ENCODE measurements around the gene AGRN. TPM values are rescaled to one million over a fixed set of nuclear protein-coding genes. Genes with fewer than 3 reads are reported as not detected.
"Not testable (repeated sequence)": the region's sequence is repeated elsewhere in the genome, so short reads cannot be mapped to it uniquely, and the experiment has no call there.

AGRN gene
- total RNA-seq, 1 donor from 2014 or later, result 227 TPM

DNA sequence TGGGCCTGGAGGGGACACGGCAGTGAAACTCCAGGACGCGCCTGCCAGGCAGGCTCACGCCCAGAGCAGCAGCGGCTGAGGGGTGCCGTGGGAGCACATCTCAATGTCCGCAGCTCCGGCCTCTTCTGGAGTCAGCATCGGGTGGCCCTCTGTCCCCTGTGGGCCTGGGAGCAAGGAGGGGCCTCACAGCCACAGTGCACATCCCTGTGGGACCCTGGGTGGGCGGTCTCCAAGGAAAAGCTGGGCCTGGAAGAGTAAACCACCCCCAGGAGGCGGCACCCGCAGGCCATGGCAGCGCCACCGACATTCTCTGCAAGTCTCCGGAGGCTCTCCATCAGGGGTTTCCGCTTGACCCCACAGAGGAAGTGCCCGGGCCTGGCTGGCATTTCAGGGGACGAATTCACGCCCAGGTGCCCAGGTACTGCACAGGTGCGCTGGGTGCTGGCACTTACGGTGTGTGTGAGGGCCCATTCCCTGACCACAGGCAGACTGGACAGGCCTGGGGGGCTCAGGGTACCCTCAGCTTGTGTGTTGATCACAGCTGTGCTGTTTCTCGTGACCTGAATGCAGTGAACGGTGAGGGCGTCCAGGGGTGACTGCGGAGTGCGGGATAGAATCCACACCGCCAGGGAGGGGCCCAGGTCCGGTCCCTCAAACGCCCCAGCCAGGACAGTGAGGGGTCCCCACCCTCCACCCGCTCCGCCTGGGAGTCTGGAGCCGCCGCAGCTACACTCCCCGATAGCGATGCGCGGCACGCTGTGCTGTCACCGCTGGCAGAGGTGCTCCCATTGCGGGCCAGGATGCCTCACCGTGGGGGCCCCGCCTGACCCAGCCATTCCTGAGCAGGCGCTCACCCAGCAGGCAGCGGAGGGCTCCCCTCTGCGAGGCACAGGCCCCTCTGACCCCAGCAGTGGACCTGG is 70.8 kb downstream of the AGRN start:
- no peak for DNase-seq (ENCODE audit: low spot score)

DNA sequence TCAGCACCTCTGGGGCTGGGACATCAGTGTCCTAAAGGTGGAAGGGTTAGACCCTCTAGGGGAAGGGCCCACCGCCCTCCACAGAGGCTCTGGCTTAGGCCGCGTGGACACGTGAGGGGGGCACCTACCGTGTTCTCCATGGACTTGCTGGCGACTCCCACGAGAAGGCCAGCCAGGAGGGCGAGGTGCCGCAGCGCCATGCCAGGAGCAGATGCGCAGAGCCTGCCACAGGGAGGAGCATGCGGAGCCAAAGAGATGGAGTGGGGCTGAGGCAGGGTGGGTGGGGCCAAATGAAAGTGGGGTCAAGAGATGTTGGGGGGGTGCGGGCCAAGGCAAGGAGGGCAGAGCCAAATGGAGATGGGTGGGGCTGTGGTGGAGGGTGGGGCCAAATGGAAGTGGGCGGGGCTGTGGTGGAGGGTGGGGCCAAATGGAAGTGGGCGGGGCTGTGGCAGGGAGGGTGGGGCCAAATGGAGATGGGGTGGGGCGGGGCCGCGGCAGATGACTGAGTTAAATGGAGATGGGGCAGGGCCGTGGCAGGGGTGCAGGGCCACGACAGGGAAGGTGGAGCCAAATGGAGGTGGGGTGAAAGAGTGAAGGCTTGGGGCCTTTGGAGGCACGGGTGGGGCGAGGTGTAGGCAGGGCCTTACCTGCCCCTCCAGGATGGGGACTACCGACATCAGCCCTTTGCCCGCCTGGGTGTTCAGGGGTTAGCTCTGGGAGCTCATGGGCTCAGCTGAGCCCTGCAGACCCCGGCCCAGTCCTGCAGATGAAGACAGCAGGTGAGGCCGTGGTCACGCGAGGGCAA is 71.6 kb downstream of the AGRN start:
- DNase-seq (ENCODE audit: low spot score), result no peak

DNA sequence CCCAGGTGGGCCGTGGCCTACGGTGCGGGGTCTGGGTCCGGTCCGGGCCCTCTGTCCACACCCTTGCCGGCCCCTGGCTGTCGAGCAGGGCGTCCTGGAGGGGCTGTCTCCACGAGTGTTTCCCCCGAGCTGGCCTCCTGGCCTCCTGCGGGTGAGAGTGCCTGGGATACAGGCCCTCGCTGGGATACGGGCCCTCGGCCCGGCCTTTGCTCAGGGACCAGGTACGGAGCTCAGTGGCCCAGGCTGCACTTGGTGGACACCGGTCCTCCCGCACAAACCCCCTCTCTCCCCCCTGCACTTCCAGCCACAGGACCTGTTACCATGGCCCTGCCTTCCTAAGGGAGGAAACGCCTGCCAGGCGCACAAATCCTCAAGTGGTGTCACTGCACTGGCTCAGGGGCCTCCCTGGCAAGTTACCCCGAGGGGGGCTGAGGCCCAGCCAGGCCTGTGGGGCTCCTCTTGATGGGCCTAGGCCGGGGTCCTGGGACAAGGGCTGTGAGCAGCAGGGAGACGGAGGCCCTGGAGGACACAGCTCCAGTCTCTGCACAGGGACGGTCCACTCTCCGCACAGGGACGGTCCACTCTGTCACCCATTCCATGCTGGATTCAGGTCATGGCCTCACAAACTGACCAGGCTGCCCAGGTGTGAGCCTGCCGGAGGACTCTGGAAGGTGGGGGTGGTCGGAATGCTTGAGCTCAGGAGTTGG is 72.4 kb downstream of the AGRN start:
- DNase-seq (ENCODE audit: low spot score), result no peak

DNA sequence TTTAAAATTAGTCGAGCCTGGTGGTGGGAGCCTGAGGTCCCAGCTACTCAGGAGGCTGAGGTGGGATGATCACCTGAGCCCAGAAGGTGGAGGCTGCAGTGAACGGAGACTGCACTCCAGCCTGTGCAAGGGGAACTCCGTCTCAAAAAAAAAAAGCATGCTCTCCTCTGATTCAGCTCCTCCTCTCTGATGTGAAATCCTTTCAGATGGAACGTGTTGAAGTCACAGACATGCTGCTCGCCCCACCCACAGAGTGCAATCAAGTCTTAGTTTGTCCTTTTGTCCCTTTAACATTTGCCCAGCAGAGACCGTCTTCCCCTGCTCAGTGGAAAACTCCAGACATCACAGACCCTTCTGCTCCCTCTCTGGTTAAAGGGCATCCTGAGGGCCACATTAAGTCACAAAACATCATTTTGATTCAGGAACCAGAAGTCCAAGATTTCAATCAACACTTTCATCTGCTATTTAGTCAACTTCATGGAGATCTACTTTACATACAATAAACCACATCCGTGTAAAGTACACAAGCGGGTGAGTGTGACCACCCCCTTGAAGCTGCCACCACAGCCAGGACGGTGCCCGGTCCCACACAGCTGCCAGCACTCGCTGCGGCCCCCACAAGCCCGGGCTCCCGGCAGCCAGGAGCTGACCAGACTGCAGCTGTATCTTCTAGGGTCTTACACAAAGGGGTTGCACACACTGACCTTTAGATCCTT is 73.1 kb downstream of the AGRN start:
- no peak for DNase-seq (ENCODE audit: low spot score)

DNA sequence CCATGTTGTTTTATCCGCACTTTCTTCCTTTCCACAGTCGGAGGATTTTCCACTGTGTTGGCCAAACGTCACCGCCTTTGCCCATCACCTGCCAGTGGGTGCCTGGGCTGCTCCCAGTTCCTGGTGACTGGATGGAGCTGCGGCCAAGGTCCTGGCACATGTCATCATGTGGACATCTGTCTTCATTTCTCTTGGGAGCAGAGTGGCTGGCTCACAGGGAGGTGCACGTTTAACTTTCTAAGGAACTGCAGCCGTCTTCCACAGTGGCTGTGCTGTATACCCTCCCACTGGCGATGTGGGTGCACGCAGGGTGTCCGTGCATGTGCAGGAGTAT is 73.7 kb downstream of the AGRN start:
- no peak for DNase-seq (ENCODE audit: low spot score)

DNA sequence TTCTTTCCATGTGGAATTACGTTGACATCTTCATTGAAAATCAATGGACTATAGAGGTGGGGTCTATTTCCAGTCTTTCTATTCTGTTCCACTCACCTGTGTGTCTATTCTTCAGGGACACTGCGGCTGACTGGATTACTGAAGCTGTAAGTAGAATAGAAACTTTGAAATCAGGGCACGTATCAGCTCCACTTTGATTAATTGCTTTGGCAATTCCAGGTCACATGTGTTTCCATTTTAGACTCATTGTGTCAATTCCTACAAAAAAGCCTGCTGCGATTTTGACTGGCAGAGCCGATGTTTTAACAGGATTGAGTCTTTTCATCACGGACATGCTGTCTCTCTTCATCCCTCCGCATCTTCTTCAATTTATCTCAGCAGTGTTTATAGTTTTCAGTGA is 75.1 kb downstream of the AGRN start:
- DNase-seq (ENCODE audit: low spot score), result no peak

DNA sequence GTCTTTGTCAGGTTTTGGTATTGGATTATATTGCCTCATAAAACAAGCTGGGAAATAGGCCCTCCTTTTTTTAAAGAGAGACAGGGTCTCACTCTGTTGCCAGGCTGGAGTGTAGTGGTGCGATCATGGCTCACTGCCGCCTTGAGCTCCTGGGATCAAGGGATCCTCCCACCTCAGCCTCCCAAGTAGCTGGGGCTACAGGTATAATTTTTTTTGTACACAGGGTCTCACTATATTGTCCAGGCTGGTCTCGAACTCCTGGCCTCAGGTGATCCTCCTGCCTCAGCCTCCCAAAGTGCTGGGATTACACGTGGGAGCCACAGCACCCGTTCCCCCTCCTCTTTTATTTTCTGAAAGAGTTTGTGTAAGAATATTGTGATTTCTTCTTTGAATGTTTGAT is 76.2 kb downstream of the AGRN start:
- DNase-seq (ENCODE audit: low spot score), result not testable (repeated sequence)

DNA sequence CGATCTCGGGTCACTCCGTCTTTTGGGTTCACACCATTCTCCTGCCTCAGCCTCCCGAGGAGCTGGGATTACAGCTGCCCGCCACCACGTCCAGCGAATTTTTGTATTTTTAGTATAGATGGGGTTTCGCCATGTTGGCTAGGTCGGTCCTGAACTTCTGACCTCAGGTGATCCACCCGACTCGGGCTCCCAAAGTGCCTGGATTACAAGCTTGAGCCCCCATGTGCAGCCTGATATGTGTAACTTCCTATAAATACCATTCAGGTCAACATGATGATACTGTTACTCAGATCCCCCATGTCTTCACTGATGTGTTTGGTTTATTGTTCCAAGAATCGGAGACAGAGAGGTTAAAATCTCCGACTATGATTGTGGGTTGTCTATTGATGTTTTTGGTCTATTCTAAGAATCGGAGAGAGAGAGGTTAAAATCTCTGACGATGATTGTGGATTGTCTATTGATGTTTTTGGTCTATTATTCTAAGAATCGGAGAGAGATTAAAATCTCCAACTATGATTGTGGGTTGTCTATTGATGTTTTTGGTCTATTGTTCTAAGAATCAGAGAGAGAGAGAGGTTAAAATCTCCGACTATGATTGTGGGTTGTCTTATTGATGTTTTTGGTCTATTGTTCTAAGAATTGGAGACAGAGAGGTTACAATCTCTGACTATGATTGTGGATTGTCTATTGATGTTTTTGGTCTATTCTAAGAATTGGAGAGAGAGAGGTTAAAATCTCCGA is 78.9 kb downstream of the AGRN start:
- no peak for DNase-seq (ENCODE audit: low spot score)

DNA sequence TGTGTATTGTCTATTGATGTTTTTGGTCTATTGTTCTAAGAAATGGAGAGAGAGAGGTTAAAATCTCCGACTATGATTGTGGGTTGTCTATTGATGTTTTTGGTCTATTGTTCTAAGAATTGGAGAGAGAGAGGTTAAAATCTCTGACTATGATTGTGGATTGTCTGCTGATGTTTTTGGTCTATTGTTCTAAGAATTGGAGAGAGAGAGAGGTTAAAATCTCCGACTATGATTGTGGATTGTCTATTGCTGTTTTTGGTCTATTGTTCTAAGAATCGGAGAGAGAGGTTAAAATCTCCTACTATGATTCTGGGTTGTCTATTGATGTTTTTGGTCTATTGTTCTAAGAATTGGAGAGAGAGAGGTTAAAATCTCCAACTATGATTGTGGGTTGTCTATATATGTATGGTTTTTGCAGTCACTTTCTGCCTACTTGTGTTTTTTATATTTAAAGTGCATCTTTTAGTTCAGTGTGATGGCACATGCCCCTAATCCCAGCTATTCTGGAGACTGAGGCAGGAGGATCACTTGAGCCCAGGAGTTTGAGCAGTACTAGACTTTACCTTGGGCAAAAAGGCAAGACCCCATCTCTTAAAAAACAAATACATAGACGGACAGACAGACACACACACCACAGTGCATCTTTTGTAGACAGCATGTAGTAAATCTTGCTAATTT is 79.7 kb downstream of the AGRN start:
- no peak for DNase-seq (ENCODE audit: low spot score)

DNA sequence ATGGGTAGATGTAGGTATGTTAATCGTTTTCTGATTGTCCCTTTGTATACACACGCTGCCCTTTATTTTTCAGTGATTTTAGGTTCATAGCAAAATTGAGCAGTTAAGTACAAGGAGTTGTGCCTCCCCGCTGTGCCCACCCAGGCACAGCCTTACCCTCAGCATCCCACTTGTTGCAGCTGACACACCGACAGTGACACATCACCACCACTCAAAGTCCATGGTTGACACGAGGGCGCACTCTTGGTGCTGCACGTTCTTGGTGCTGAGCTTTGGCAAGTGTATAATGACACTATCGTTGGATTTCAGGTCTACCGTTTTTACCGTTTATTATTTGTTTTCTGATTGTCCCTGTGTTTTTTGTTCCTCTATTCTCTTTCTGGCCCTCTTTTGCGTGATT is 80.4 kb downstream of the AGRN start:
- no peak for DNase-seq (ENCODE audit: low spot score)

DNA sequence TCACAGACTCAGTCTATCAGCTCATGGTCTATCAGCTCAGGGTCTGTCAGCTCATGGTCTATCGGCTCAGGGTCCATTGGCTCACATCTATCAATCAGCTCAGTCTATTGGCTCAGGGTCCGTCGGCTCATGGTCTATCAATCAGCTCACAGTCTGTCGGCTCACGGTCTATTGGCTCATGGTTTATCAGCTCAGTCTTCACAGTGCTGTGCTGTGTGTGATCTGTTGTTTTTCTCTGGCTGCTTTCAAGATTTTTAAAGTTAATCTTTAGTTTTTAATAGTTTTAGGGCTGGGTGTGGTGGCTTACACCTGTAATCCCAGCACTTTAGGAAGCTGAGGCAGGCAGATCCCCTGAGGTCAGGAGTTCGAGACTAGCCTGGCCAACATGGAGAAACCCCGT is 81.6 kb downstream of the AGRN start:
- no peak for DNase-seq (ENCODE audit: low spot score)

DNA sequence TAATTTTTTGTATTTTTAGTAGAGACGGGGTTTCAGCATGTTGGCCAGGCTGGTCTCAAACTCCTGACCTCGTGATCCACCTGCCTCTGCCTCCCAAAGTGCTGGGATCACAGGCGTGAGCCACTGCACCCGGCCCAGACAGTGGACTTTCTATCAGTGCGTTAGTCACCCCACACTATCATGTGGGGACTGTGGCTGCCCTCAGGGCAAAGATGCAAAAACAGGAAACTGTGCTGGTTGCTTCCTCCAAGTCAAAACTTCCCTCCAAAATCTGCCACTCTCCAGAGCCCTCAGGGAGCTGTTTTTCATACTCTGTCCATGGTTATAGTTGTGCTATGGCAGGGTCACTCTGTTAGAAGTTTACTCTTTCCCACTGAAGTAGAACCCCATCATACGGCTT is 84.2 kb downstream of the AGRN start:
- not testable (repeated sequence) for DNase-seq (ENCODE audit: low spot score)

Other genes starting within 250 kb of the AGRN start
- gene SAMD11, start 96.2 kb upstream of the AGRN start, total RNA-seq, result 13.9 TPM
- gene NOC2L, start 60.9 kb upstream of the AGRN start, total RNA-seq, result 71.9 TPM
- 8.6 TPM for gene KLHL17, start 59.5 kb upstream of the AGRN start, total RNA-seq
- 28.5 TPM for gene PLEKHN1, start 53.6 kb upstream of the AGRN start, total RNA-seq
- 0.10 TPM for gene PERM1, start 38.0 kb upstream of the AGRN start, total RNA-seq
- 63.6 TPM for gene HES4, start 20.0 kb upstream of the AGRN start, total RNA-seq
- 14.9 TPM for gene ISG15, start 6.6 kb upstream of the AGRN start, total RNA-seq
- 6.3 TPM for gene RNF223, start 54.2 kb downstream of the AGRN start, total RNA-seq
- 29.8 TPM for gene C1orf159, start 96.0 kb downstream of the AGRN start, total RNA-seq
- 2.3 TPM for gene TTLL10, start 153.8 kb downstream of the AGRN start, total RNA-seq
- 3.3 TPM for gene TNFRSF18, start 186.5 kb downstream of the AGRN start, total RNA-seq
- 2.0 TPM for gene TNFRSF4, start 194.0 kb downstream of the AGRN start, total RNA-seq
- 134 TPM for gene SDF4, start 211.9 kb downstream of the AGRN start, total RNA-seq
- gene B3GALT6, start 212.1 kb downstream of the AGRN start, total RNA-seq, result 14.8 TPM
- gene C1QTNF12, start 226.6 kb downstream of the AGRN start, total RNA-seq, result 3.4 TPM

Measured in ureter (tissue), 1 donor.